Breast epithelium (tissue), 3 donors: ENCODE results near the gene SCN1B.

Experiments
- CTCF ChIP-seq, 3 donors: fragments of 450-650 bp; IDR thresholded peaks; one replicate each; pipeline ENCODE4 v1.5.1; 2016 to 2017; ENCODE audit warnings: antibody characterized with exemption in 3 of 3, mild to moderate bottlenecking in 3 of 3, moderate library complexity in 3 of 3
- POLR2A ChIP-seq: fragments of 450-650 bp; IDR thresholded peaks from one replicate; pipeline ENCODE4 v1.6.1; 2016; ENCODE audit warnings: antibody characterized with exemption, mild to moderate bottlenecking, moderate library complexity

GRCh38 chr19:35031072-35031881 lies 1.0 kb downstream of the SCN1B start:
- TF ChIP-seq CTCF (IDR thresholded peaks at IDR 0.05) (no peak), POLR2A (no peak)
